ENCODE data around the gene ZFAND3. TPM values are rescaled to one million over a fixed set of nuclear protein-coding genes. Genes with fewer than 3 reads are reported as not detected.

The ZFAND3 gene
- polyA plus RNA-seq, 3 donors = 149 to 158 (median 150) TPM

DNA sequence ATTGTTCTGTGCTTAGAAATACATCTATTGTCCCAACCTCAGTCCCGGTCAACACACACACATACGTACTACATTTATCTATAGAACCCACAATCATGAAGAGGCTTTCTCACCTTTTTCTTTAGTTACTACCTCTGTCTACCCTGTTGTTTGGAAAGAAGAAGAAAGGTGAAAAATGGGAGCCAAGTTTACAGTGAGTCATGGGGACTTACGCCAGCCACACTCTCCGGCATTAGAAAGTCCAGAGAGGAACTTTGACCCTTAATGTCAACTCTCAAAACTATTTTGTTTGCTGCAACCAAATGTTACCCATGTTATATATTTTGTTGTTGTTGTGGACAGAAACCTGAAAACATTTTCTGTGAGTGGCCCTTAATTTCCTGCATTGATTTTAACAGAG, 259.1 kb downstream of the ZFAND3 start:
- no peak for DNase-seq (ENCODE audit: extremely low read depth in 1 of 11, low read depth in 9 of 11, low spot score in 4 of 11)

DNA sequence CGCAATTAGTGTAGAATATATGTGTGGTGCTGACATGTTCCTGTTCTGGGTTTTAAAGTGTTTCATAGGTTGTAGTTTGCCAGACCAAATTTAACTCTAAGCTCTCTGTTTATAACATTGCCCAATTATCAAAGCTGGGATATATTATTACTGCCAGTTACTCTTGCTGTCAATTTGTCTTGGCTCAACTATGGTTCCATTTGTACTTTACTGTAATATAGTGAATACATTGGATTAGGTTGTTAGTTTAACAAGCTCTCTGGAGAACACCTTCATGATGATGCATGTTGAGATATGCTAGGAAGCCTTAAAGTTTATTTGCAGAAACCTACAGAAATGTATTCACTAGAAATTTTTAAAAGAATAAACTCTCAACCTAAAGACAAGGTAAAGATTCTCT, 259.6 kb downstream of the ZFAND3 start:
- no peak for DNase-seq (ENCODE audit: extremely low read depth in 1 of 11, low read depth in 9 of 11, low spot score in 4 of 11)

DNA sequence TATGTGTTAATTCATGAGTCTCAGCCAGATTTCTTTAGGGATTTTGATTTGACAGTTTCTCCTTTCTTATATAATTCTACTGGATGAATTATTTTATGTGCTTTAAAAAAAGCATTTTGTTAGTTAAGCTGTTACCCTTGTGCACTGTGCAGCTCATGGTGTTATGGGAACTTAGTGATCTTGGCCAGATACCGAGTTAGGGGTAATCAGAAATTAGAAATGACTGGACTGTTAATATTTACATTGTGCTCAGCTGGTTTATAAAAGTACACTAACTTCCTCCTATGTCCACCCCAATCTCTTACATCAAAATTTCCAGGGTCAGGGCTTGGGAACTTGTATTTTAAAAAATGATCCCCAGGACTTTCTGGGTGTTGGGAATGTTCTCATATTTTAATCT, 260.0 kb downstream of the ZFAND3 start:
- no peak for DNase-seq (ENCODE audit: extremely low read depth in 1 of 11, low read depth in 9 of 11, low spot score in 4 of 11)

DNA sequence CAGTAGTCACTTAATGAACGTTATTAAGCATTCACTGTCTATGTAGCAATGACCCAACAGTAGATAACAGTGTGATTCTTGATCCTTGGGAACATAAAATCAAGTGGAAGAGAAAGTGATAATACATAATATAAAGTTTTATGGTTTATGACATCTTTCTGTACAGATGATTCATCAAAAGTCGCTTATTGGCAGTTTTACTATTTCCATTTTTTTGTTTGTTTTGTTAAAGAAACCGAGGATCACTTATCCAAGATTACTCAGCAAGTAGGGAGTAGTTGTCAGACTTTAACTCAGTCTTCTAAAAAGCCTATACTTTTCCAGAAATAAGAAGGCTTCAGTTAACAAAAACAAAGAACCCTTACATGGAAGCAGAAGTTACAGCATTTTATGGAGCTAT, 260.8 kb downstream of the ZFAND3 start:
- DNase-seq (ENCODE audit: extremely low read depth in 1 of 11, low read depth in 9 of 11, low spot score in 4 of 11) = no peak

DNA sequence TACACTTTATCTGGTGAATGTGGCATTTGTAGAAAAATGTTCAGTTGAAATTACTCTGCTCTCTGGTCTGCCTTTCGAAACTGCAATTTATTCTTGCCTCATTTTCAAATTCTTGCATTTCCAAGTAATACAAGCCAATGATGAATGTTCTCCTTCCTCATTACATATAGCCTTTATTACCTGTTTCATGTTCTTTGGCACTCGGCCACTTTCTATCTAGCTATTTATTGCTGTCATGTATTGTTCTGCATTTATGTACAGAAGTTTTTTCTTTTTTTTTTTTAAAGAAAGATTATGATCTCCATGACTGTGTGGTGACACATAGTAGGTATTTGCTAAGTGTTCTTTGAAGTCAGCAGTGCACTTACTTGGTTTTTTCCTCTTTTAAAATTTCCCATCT, 261.4 kb downstream of the ZFAND3 start:
- DNase-seq (ENCODE audit: extremely low read depth in 1 of 11, low read depth in 9 of 11, low spot score in 4 of 11) = no peak

DNA sequence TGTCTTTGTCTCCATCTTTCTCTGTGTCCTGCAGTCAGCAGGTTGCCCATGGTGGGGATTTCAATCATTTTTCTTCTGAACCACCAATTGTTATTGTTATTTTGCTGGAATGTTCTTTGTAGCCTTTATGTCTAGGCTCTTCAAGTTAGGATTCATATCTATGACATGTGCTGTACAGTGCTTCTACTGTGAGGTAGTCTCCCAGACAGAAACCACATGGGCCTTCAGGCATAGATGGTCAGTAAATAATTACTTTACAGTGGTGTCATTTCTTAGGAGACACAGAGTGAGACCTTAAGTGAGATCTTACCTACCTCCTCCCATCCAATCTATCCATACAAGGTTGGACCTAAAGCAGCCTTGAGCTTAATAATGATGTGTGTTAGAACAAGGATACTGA, 265.5 kb downstream of the ZFAND3 start:
- DNase-seq (ENCODE audit: extremely low read depth in 1 of 11, low read depth in 9 of 11, low spot score in 4 of 11) = no peak

DNA sequence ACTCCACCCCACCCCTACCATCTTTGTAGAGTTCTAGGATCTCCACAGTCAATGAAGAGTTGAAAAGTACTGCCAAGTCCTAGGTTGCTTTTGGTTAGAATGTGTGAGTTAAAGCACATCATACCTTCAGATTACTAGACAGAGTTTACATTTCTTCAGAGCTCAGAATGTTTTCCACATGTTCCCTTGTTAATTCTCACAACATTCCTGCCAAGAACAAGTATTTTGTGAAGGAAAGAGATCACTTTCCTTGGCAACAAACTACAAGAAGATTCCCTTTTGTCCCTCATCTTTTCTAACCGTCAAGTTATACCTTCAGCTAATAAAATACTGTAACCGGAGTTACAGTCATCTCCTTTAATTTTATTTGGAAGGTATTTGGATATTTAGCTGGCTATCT, 266.8 kb downstream of the ZFAND3 start:
- no peak for DNase-seq (ENCODE audit: extremely low read depth in 1 of 11, low read depth in 9 of 11, low spot score in 4 of 11)

DNA sequence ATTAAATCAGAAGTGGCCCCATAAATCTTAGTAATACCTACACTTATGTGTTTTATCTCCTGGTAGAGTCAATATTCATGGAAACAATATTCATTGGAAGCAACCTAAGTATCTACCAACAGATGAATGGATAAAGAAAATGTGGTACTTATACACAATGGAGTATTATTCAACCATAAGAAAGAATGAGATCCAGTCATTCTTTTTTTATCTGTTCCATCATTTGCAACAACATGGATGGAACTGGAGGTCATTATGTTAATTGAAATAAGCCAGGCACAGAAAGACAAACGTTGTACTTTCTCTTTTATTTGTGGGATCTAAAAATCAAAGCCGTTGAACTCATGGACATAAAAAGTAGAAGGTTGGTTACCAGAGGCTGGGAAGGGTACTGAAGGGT, 268.5 kb downstream of the ZFAND3 start:
- DNase-seq (ENCODE audit: extremely low read depth in 1 of 11, low read depth in 9 of 11, low spot score in 4 of 11) = no peak

DNA sequence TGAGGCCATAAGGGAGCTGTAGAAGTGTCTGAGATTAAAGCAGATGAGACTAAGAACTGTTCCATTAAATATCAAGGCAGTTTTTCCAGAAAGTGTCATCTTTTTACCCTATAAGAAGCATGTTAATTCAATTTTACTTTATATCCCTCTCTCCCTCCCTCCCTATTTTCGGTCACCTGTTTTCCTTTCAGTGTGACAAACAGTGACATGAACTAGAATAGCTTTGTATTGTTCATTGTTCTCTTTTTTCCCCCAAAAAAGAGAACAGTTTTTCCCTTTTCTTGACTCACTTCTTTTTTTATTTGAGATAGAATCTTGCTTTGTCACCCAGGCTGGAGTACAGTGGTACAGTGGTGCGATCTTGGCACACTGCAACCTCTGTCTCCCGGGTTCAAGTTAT, 269.3 kb downstream of the ZFAND3 start:
- DNase-seq (ENCODE audit: extremely low read depth in 1 of 11, low read depth in 9 of 11, low spot score in 4 of 11) = no peak

DNA sequence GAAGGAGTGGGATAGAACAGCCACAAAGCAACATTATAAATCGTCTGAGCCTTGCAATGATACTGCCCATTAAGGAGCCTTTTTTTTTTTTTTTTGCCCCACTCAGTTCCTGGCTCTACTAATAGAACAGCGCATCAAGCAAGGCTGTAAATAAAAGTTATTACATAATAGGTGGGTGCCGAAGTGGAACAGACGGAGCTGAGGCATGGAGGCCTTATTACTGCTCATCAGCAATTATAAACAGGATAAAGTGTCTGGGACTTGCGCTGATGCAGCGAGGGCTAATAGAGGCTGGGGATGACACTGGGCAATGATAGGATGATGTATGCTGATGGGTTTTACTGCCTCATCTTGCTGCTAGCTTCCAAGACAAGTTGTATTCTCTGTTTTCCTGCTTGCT, 272.1 kb downstream of the ZFAND3 start:
- no peak for DNase-seq (ENCODE audit: extremely low read depth in 1 of 11, low read depth in 9 of 11, low spot score in 4 of 11)

DNA sequence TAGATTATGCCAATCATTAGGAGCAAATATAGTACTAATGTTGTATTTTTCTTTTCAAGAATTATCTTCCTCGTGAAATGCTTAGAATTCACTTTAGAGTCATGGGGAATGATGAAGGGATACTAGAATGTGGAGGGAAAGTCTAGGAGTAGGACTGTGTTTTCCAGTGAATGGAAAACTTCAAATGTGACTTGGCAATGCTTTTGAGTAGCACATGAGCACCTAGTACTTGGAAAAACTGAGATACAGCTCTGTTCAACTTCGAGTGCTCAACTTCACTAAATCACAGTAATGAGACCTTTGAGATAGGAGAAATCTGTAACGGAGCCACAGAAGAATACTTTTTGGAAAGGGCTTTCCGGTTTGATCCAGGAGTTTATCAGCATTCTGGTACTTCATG, 272.9 kb downstream of the ZFAND3 start:
- no peak for DNase-seq (ENCODE audit: extremely low read depth in 1 of 11, low read depth in 9 of 11, low spot score in 4 of 11)

DNA sequence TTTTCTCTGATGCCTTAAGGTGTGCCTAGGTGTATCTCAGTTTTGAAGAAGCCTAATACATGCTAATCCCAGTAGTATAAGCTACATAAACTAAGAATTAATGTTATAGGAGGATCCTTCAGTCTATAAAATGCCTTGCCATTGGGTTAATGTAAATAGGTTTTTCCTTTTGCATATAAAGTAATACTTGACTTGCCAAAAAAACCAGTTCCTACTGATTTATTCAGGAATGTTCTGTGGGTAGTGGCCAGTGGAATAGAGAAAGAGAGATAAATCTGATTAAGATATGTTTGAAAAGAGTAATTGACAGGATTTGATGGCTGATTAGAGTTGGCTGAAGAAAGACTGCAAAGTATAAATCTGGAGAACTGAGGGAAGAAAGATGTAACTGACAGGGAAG, 273.4 kb downstream of the ZFAND3 start:
- no peak for DNase-seq (ENCODE audit: extremely low read depth in 1 of 11, low read depth in 9 of 11, low spot score in 4 of 11)

DNA sequence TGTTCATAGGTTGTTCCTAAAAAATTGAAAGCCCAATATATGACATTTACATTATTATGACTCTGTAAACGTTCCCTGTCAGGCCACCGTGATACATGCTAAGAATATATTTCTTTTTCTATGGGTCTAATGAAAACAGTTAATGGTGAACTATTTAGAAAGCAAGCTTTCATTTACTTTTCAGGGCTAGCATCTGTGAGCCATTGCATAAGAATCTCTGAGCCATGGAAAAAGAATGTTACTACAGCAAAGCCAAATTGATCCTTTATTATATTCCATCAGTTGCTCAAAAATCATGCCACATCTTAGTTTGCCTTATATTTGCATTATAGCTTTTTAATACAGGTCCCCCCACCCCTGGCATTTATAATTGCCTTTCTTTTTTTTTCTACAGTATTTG, 275.5 kb downstream of the ZFAND3 start:
- no peak for DNase-seq (ENCODE audit: extremely low read depth in 1 of 11, low read depth in 9 of 11, low spot score in 4 of 11)

DNA sequence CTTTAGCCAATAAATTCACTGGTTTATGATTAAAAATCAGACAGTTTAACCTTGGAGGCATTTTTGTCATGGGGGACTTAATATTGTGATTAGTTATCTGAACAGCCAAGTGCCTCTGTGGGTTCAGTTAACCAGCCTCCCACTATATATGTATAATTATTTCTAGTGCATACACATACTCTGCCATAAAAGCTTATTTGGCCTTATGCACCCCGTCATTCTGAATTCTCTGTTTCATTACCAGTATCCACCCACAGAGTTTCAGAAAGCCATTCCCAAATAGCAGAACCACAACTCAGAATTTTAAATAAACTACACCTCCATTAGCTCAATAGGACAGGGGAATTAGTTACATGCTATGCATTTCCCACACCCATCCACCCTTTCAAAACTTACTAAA, 279.7 kb downstream of the ZFAND3 start:
- DNase-seq (ENCODE audit: extremely low read depth in 1 of 11, low read depth in 9 of 11, low spot score in 4 of 11) = no peak

DNA sequence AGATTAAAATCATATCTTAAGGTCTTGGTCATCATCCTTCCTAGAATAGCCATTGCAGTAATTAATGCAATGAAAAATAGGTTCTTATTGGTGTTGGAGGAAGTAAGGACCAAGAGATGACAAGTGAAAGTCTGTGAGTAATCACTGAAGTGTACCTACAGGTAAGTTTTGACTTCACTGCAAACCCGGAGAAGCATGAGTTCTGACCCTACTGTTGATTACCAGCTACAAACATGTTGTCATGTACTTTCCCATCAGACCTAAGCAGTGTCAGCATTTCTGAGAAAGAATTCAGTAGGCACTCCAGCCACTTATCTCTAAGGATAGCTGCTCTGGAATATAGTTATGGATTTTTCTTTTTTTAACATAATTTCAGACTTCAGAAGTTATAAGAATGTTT, 280.9 kb downstream of the ZFAND3 start:
- DNase-seq (ENCODE audit: extremely low read depth in 1 of 11, low read depth in 9 of 11, low spot score in 4 of 11) = no peak

DNA sequence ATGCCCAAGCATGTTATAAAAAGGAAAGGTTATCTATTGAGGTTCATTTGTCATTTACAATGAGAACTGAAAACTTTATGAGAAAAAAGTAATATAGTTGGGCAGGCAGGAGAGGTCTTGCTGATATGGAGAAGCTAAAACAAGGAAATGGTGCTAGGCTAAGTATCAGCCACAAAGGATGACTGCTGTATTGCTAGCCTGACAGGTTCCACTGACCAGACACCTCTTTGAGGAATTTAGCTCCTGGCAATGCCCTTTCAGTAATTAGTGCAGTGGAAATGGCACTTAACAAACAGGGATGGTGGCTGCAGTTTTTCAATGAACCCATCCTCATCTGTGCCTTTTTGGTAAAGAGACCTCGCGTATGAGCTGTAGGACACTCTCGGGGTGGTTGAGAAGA, 284.4 kb downstream of the ZFAND3 start:
- DNase-seq (ENCODE audit: extremely low read depth in 1 of 11, low read depth in 9 of 11, low spot score in 4 of 11) = no peak

DNA sequence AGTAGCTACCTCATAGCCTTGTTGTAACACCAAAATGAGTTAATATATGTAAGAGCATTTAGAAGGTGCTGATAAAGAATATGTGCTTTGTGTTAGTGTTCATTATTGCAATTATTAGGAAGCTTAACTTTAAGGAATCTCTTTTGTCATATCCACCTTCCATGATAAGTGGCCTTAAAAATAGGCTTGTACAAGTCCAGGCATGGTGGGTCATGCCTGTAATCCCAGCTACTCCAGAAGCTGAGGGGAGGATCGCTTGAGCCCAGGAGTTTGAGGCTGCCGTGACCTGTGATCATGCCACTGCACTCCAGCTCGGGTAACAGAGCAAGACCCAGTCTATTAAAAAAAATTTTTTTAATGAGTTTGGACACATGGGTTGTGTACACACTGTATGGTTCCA, 285.5 kb downstream of the ZFAND3 start:
- DNase-seq (ENCODE audit: extremely low read depth in 1 of 11, low read depth in 9 of 11, low spot score in 4 of 11) = no peak

DNA sequence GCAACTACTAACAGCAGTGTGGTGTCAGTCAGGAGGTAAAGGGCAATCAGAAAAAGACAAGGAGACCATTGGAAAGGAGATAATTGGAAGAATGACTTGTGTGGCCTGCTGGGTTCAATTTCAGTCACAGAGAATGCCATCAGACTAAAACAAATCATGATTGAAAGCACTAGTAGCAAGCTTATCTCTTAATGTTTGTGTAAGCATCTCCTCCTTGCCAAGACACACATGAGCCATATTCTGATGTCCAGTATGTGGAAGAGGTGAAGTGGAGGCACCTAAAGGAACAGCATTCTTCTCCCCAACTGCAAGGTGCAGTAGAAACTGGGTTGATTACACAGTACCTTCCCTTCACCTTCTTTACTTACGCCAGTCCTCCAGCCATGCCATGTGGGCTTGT, 287.5 kb downstream of the ZFAND3 start:
- DNase-seq (ENCODE audit: extremely low read depth in 1 of 11, low read depth in 9 of 11, low spot score in 4 of 11) = no peak

DNA sequence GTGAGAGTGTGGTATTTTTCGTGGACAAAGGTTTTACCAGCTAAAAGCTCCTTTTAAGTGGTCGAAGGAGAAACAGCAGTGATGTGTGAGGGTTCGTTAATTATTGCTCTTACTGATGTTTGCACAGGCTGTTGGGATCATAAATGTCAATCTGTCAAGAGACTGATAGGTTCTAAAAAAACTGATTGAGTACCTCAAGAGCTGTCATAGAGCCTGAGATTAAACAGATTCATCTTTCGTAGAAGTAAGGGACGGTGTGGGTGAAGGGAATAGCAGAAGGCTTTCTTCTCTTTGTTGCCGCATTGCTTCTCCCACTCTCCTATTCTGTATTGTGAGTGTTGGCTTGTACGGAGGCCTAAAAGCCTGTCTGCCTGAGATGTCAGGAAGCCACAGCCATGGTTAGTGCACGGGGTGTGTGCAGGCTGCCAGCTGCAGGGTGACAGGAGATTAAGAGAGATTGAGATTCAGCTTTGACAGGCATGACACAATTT, 291.0 kb downstream of the ZFAND3 start:
- peak in 1 of 11 donors; percentile 5 for DNase-seq (ENCODE audit: extremely low read depth in 1 of 11, low read depth in 9 of 11, low spot score in 4 of 11)

DNA sequence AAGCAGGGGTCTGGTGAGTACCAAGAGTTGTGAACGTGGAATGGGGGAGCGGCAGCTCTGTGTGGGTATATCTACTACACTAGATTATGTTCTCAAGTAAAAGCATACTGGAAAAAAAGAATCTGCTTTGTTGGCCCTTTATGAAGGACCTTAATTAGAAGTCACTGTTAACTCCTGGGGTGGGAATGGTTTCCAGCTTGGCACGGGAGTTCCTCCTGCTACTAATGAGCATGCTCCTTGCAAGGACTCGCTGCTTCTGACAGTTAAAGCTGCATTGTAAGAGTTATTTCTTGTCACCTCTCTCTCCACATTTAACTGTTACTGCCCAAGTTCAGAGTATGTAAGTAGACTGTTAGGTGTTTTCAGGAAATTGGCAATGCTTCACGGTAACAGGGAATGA, 292.7 kb downstream of the ZFAND3 start:
- DNase-seq (ENCODE audit: extremely low read depth in 1 of 11, low read depth in 9 of 11, low spot score in 4 of 11) = no peak

DNA sequence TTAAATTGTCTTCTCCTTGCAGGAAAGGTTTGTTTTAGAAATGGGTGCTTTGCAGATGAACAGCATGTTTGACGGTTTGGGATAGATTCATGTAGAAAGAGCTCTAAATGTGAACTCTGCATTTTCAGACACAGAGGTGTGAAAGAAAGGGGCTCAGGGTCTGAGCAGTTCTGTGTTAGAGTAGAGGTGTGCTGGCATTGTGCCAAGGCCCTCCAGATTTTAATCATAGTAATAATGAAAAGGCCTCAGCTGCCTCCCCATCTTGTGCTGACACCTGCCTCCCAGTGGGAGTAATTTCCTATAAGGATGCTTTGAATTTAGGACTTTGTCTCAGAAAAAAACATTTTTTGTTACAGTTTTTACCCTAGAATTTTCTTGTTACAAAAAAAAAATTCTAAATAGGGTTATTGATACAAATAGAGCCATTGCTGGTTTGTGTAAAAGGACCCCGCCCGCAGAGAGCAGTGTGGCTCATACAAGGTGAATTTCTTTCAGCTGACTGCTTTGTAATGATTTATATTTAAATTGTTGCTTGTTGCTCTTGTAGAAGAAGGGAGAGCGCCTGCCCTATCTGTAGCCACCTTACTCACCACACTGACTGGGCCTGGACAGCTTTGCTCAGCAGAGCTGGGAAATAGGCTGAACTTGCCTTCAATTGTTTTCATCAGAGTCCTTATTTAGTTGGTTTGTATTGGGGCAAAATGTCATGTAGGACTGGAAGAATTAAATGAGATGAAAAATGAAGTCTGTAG, 294.5 kb downstream of the ZFAND3 start:
- DNase-seq (ENCODE audit: extremely low read depth in 1 of 11, low read depth in 9 of 11, low spot score in 4 of 11) = no peak

Measured in renal cortex interstitium (tissue), 11 donors.